Adipocyte (in vitro differentiated cells): ENCODE results near the gene DEPDC5.

ENCODE experiments used
- DNase-seq: peaks from one replicate; pipeline ENCODE4 v3.0.0-alpha.2; 2015; ENCODE audit warnings: low read depth
- H3K27me3 ChIP-seq: replicated peaks from 2 replicates; pipeline ENCODE4 v1.7.0; 2013; ENCODE audit warnings: mild to moderate bottlenecking, low read length, moderate library complexity; ENCODE audit not compliant: control insufficient read depth, insufficient read depth
- H3K36me3 ChIP-seq: 2 replicates; pipeline ENCODE4 v1.7.0; 2013; ENCODE audit warnings: low read length, mild to moderate bottlenecking, moderate library complexity; ENCODE audit not compliant: control insufficient read depth, insufficient read depth, severe bottlenecking
- H3K4me1 ChIP-seq: 2 replicates; pipeline ENCODE4 v1.7.0; 2013; ENCODE audit warnings: mild to moderate bottlenecking, low read length, moderate library complexity; ENCODE audit not compliant: control insufficient read depth, insufficient read depth
- H3K4me3 ChIP-seq: 2 replicates; pipeline ENCODE4 v1.7.0; 2013; ENCODE audit warnings: mild to moderate bottlenecking, low read length, moderate library complexity
- H3K9ac ChIP-seq: 2 replicates; pipeline ENCODE4 v1.7.0; 2013; ENCODE audit warnings: mild to moderate bottlenecking, low read length, moderate library complexity
- H3K9me3 ChIP-seq: 2 replicates; pipeline ENCODE4 v1.7.0; 2013; ENCODE audit warnings: mild to moderate bottlenecking, low read length, moderate library complexity; ENCODE audit not compliant: control insufficient read depth

Gene DEPDC5

DNA sequence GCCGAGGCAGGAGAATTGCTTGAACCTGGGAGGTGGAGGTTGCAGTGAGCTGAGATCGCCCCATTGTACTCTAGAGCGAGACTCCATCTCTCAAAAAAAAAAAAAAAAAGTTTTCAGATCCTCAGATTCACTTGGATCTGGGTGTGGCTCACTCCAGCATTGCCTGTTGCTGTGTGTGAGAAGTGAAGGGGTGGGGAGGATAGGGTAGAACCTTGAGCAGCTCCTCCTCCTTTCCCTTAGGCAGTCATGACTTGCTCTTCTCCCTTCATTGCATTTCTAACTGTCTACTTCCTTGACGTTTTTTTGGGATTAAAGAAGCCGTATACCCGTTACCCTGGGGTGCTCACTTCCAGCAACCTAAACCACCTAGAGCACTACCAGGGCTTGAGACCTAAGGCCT lies 127.4 kb downstream of the DEPDC5 start:
- no peak overlapping the region for H3K4me3 ChIP-seq
- H3K36me3 ChIP-seq = peaks cover 19% of the 10 kb centered on the region
- no peaks in the 10 kb centered on the region for H3K9me3 ChIP-seq
- H3K27me3 ChIP-seq = no peaks in the 10 kb centered on the region
- DNase-seq = no peak
- peaks cover 6% of the 10 kb centered on the region for H3K4me1 ChIP-seq
- no peak overlapping the region for H3K9ac ChIP-seq

DNA sequence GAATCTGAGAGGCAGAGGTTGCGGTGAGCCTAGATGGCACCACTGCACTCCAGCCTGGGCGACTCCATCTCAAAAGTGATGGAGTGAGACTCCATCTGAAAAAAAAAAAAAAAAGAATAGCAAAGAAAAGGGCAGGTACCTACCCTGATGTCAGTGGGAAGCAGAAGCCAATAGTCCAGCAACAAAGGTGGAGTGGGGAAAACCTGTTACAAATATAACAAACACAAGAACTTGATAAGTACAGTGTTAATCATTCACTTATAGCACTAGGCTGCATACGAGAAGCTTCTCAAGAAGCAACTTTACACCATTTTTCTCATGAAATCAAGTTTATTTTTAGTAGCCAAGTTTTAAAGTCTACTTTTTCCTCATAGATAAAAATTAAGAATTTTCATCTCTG lies 128.0 kb downstream of the DEPDC5 start:
- H3K27me3 ChIP-seq = no peaks in the 10 kb centered on the region
- peaks cover 20% of the 10 kb centered on the region for H3K36me3 ChIP-seq
- no peak overlapping the region for H3K9ac ChIP-seq
- H3K9me3 ChIP-seq = no peaks in the 10 kb centered on the region
- no peak overlapping the region for H3K4me3 ChIP-seq
- no peaks in the 10 kb centered on the region for H3K4me1 ChIP-seq
- DNase-seq = no peak

DNA sequence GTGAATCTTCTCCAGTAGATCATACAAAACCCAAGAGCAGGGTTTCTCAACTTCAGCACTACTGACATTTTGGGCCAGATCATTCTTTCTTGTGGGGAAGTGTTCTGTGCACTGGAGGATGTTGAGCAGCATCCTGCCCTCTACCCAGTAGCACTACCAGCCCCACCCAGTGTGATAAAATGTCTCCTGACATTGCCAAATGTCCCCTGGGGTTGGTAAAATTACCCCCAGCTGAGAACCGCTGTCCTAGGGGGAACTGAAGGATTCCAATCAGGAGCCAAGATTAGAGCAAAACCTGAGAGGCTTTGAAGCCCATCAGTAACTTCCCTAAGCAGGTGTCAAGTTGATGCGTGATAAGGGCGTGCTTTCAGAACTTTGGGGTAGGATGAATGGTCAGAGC lies 129.2 kb downstream of the DEPDC5 start:
- Histone ChIP-seq H3K4me3 (no peak overlapping the region), H3K27me3 (no peaks in the 10 kb centered on the region), H3K9ac (no peak overlapping the region), H3K4me1 (no peaks in the 10 kb centered on the region), H3K9me3 (no peaks in the 10 kb centered on the region), H3K36me3 (peaks cover 20% of the 10 kb centered on the region)
- no peak for DNase-seq

DNA sequence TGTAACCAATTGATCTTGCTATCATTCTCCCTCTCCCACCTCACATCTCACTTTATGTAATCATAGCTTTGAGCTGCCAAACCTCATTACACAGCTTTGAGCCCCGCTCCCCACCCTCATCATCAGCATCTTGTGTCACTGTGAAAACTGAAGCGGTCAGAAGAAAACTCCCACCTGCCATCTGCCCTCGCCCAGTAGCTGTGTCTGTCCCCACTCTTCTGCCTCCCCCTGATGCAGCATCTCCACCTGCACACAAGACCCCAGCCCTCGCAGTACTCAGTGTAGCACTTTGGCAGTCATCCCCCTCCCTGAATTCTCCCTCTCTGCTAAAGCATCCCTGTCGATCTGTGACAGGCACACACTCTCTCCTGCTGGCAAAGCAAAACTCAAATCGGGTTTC lies 130.2 kb downstream of the DEPDC5 start:
- no peaks in the 10 kb centered on the region for H3K27me3 ChIP-seq
- H3K4me1 ChIP-seq = no peaks in the 10 kb centered on the region
- H3K36me3 ChIP-seq = peaks cover 22% of the 10 kb centered on the region
- no peak overlapping the region for H3K9ac ChIP-seq
- DNase-seq = no peak
- no peaks in the 10 kb centered on the region for H3K9me3 ChIP-seq
- H3K4me3 ChIP-seq = no peak overlapping the region

DNA sequence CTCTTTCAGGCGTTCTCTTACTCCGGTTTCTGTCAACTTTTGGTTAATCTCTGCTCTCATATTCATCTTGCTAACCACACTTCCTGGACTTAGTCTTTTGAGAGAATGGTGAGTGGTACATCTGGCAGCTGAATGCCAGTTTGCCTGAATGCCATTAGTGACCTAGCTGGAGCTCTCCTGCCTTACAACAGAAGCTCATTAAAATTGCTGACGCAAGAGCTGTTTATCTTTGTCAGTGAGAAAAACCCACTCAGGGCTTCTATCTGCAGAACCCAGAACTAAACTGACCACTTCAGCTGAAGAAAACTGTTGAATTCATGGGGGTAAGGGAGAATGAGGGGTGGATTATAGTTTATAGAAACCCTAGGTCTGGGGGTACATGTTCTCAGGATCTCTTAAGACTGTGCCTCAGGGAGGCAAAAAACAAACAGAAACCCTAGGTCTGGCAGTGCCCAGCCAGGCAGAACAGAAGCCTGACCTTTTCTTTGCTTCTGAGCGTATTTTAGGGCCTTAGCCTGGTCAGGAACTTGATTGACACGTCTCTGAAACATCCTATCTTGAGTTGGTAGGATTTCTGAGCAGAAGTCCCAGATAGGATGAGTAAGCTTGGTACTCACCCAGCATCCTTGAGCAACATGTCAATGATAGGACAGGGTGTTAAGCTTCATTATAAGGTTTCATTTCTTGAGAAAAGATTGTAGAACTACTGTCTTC lies 137.7 kb downstream of the DEPDC5 start:
- H3K4me1 ChIP-seq = peaks cover 10% of the 10 kb centered on the region
- DNase-seq = no peak
- H3K9me3 ChIP-seq = no peaks in the 10 kb centered on the region
- H3K36me3 ChIP-seq = peaks cover 25% of the 10 kb centered on the region
- no peak overlapping the region for H3K4me3 ChIP-seq
- no peaks in the 10 kb centered on the region for H3K27me3 ChIP-seq
- H3K9ac ChIP-seq = no peak overlapping the region

DNA sequence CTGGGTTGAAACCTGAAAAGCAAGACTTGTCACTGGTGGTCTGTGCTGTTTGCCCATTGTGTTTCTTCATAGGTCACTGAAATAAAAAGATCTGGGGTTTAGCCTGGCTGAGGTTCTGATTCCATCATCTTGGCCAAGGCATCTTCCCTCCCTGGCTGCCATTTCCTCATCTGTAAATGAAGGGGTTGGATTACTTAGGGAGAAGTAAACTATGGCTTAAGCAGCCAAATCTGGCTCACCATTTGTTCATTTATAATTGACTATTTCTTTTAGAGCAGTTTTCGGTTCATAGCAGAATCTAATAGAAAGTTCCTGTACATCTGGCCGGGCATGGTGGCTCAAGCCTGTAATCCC lies 138.2 kb downstream of the DEPDC5 start:
- Histone ChIP-seq H3K9ac (no peak overlapping the region), H3K27me3 (no peaks in the 10 kb centered on the region), H3K4me3 (no peak overlapping the region), H3K36me3 (peaks cover 25% of the 10 kb centered on the region), H3K4me1 (peaks cover 10% of the 10 kb centered on the region), H3K9me3 (no peaks in the 10 kb centered on the region)
- DNase-seq = no peak

DNA sequence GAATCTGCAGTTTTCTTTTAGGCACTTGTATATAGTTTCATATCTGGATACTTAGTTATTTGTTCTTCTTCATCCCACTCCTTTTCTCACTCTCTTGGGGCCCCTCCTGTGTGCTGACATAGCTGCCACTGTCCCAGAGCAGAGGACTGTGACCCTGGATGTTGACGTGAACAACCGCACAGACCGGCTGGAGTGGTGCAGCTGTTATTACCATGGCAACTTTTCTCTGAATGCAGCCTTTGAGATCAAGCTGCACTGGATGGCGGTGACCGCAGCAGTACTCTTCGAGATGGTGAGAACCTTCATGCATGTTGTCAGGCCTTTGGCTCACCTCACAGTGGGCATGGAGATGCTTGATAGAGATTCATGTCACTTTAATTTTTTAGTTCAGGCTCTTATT lies 139.6 kb downstream of the DEPDC5 start:
- Histone ChIP-seq H3K9me3 (no peaks in the 10 kb centered on the region), H3K4me3 (no peak overlapping the region), H3K9ac (no peak overlapping the region), H3K36me3 (peaks cover 35% of the 10 kb centered on the region), H3K27me3 (no peaks in the 10 kb centered on the region), H3K4me1 (peaks cover 10% of the 10 kb centered on the region)
- no peak for DNase-seq

DNA sequence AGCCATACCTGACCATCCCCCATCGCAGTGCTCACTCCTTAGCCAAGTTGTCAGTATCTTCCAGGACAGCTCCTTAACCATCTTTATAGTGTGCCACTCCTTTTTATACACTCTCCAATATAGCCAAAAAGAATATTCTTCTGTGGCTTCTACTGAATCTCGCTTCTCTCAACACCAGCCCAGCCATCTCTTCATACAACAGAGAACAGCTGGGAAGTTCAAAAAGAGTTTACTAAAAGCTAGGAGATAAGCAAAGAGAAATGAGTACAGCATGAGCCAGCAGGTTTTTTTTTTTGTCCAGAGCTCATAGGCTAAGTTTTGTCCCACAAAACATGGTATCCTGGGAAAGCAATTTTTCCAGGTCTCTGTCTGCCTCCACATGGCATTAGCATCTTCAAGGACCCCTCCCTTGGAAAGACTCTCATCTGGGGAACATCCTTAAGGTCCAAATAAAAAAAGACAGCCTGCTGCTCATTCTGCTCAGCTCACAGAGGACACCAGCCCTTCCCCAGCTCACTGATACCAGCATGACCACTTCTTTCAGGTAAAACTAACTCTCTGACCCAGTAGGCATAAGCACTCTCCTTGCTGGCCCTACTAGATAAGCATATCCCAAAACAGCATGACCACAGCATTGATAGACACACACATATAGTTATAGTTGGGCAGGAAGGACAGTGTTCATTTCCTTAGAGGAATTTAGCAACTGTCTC lies 141.7 kb downstream of the DEPDC5 start:
- Histone ChIP-seq H3K4me3 (no peak overlapping the region), H3K36me3 (peaks cover 27% of the 10 kb centered on the region), H3K27me3 (no peaks in the 10 kb centered on the region), H3K4me1 (peaks cover 10% of the 10 kb centered on the region), H3K9me3 (no peaks in the 10 kb centered on the region), H3K9ac (no peak overlapping the region)
- no peak for DNase-seq

DNA sequence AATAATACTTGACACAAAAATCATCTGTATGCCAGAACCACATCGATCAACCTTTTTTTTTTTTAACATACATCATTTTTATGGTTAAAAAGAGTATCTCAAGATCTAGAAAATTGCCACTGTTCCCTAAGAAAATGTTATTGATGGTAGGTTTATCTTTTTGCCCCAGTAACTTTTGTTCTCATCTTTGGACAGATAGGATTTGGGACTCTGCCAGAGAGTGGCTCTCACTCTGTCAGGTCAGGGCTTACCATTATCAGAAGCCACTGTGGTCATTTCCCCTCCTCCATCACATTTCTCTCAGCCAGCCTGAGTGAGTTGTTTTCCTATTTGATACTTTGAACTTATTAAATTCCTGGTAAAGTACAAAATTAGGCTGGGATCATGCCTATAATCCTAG lies 142.7 kb downstream of the DEPDC5 start:
- no peak for DNase-seq
- Histone ChIP-seq H3K4me3 (no peak overlapping the region), H3K9ac (no peak overlapping the region), H3K27me3 (no peaks in the 10 kb centered on the region), H3K9me3 (no peaks in the 10 kb centered on the region), H3K36me3 (peaks cover 27% of the 10 kb centered on the region), H3K4me1 (peaks cover 8% of the 10 kb centered on the region)

DNA sequence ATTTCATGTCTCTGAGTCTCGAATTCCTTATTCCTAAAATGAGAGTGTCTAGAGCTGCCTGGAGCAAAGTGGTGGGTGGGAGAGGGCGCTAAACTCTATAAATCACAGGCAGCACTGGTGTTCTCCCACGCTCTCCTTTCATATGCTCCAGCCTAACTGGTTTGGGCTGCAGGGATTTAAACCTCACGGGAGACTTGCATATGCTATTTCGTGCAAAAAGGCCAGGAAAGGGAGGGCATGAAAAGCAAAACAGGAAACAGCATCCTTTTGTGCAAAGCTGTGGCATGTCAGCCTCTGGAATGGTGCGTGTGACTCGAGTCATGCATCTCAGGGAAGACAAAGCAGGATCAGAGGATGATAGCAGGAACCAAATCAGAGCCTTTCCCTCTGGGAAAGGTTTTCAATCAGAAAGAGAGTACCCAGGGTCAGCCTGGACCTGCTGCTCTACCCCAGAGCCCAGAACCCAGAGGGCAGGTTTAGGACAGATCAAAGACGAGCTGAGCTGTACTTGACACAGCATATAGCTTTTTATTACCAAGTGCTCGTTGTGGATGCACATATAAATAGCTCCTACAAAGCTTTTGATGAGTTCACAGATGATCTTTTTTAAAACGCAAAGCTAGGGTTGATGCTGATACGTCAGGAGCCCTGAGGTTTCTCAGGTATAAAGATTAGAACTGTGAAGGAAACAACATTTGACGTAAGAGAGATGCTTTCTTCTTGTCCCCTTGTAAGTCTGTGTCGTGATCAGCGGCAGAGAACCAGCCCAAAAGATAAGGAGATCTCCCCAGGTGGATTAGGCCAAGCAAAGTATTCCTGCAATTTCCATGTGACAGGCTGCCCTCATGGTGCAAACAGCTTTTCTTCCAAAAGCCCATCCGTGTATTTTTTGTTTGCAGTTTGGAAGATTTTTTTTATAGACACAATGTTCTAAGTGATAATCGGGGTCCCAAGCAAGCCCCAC lies 144.3 kb downstream of the DEPDC5 start:
- H3K9ac ChIP-seq = no peak overlapping the region
- H3K4me3 ChIP-seq = no peak overlapping the region
- no peaks in the 10 kb centered on the region for H3K27me3 ChIP-seq
- peak; percentile 21 for DNase-seq
- peaks cover 39% of the 10 kb centered on the region for H3K36me3 ChIP-seq
- H3K4me1 ChIP-seq = peaks cover 8% of the 10 kb centered on the region
- no peaks in the 10 kb centered on the region for H3K9me3 ChIP-seq

DNA sequence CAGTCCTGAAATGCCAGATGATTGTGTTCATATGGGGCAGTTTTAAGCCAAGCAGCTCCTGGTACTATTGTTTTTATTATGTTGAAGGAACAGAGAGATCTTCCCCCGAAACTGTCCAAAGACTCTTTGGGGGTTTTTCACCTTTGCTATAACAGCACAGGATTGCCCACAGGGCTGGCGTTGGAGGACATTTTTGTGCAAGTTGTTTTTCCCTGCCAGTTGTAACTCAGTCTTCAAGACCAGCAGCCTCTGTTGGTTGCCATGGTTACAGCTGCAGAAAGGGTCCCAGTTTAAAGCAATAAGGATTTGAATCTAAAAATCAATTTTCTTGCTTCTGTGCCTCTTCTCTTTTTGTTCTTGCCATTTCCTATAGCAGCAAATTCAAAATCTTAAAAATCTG lies 145.1 kb downstream of the DEPDC5 start:
- no peak for DNase-seq
- H3K9ac ChIP-seq = no peak overlapping the region
- no peaks in the 10 kb centered on the region for H3K27me3 ChIP-seq
- peaks cover 8% of the 10 kb centered on the region for H3K4me1 ChIP-seq
- H3K9me3 ChIP-seq = no peaks in the 10 kb centered on the region
- no peak overlapping the region for H3K4me3 ChIP-seq
- peaks cover 37% of the 10 kb centered on the region for H3K36me3 ChIP-seq
